ENCODE measurements around the gene KRTAP16-1.

KRTAP16-1 gene

DNA sequence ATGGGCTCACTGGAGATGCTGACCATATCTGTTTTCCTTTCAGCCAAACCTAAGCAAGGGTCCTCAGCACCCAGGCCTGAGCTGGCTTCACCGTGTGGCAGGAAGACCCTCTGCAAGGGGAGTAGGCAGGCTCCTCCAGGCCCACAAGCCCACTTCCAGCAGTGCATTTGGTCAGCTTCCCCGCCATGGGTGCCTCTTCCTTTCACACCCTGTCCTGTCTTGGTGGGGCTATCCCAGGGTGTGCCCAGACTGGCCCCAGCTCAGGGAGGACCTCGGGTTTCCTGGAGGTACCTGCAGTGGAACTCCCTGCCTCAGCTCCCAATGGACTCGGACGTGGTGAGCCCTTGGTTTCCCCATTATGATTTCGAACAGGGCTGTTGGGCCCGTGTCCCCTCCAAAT lies 19.1 kb upstream of the KRTAP16-1 start:
- no peak for DNase-seq

DNA sequence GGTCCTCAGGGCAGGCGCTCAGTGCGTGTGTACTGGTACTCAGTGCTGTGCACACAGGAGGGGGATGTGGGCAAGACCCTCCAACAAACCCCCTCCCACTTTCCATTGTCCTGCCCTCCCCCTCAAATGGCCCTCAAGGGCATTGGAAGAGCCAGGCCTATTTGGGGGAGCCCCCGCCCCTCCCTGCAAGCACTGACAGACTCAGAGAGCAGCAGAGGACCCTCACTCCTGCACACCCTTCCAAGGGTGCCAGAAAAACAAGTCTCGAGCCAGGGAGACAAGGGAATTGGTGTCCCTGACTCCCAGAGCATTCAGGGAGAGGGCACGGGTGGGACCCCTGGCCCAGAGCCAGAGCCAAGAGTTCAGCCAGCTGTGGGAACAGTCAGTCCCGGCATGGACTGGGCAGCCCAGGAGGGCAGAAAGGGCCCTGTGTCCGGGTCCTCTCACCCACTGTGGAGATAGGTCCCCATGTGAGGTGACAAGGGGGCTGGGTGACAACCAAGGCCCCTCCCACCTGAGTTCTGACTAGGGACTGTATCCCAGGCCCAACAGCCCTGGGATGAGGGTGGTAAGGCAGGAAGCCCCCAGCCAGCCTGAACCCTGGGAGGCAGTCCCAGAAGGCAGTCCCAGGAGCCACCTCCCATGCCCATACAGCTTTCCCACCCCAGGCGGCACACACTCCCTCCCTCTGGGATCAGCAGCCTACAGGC lies 18.5 kb upstream of the KRTAP16-1 start:
- DNase-seq, result no peak

DNA sequence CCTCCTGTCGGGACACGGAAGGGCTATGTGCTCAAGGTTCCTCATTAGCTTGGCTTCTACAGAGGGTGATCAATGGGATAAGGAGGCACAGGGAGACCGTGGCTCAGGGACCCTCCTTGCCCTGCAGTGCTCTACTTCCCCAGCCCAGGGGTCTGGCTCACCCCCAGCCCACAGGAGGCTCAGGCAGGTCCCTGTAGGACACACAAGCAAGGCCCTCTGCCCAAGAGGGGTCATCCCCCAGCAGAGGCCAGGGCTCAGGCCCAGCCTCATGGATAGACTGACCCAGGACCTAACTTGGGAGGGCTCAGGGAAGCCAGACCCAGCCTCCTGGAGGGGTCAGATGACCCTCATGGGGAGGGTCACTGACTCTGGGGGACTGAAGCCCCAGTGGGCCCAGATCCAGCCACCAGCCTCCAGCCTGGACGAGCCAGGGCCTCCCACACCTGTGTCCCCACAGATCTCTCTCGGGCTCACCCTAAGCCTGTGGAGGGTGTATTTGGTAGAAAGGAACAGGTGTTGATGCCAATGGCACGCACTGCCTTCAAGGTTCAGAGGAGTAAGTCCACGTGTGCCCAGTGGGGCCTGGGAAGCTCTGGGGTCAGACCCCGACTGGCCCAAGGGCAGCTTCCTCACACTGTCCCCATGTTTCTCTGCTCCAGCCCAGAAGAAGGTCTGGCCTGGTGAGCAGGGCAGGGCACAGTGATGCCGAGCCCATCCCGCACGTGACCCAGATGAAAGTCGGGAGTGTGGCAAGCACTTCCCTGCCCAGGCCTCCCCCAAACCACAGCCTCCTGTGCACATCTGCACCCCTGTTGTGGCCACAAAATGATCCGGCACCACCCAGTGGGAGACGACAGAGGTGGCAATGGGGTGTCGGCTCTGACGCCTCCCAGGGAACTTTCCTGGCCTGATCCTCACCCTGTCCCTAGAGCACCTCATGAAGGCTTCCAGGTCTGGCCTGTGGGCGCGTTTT lies 17.4 kb upstream of the KRTAP16-1 start:
- DNase-seq, result no peak

GRCh38 chr17:41325611-41326010 lies 16.5 kb upstream of the KRTAP16-1 start:
- DNase-seq, result no peak

- no peak for DNase-seq
Measured at GRCh38 chr17:41325126-41325525, 16.0 kb upstream of the KRTAP16-1 start.

DNA sequence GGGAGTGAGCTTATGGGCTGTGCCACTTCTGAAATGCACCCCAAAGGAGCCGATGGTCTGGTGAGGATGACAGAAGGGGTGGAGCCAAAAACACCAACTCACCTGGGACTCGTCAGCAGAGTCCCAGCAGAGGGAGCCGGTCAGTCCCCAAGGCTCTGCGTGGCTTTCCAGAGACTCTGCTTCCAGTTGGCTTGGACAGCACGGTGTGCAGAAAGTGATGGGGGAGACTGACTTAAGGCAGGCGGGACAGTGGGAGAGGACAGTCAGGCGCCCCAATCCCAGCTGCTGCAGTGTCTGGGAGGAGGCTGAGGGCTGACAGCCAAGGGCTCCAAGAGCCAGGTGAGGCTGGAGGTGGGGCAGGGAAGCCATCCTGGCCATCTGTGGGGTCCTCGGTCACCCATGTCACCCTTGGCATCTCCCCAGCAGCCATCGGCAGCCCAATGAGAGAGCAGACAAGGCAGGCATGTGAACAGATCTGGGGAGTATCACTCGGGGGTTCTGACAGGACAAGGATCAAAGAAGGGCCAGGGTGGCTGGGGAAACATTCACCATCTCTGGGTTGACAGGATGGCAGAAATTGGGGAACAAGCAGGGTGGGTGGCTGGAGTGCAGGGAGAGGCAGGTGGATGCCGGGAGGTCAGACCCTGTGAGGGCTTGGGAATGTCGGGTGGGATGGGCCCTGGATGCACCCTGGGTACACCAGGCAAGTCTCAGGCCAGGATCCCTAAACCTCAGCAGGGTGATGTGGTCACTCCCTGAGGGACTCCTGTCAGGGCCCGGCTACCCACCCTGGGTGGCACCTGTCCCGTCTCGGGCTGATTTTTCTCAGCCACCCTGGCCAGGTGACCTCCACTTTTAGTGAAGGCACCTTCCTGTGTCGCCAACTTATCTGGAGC lies 15.3 kb upstream of the KRTAP16-1 start:
- DNase-seq, result no peak

DNA sequence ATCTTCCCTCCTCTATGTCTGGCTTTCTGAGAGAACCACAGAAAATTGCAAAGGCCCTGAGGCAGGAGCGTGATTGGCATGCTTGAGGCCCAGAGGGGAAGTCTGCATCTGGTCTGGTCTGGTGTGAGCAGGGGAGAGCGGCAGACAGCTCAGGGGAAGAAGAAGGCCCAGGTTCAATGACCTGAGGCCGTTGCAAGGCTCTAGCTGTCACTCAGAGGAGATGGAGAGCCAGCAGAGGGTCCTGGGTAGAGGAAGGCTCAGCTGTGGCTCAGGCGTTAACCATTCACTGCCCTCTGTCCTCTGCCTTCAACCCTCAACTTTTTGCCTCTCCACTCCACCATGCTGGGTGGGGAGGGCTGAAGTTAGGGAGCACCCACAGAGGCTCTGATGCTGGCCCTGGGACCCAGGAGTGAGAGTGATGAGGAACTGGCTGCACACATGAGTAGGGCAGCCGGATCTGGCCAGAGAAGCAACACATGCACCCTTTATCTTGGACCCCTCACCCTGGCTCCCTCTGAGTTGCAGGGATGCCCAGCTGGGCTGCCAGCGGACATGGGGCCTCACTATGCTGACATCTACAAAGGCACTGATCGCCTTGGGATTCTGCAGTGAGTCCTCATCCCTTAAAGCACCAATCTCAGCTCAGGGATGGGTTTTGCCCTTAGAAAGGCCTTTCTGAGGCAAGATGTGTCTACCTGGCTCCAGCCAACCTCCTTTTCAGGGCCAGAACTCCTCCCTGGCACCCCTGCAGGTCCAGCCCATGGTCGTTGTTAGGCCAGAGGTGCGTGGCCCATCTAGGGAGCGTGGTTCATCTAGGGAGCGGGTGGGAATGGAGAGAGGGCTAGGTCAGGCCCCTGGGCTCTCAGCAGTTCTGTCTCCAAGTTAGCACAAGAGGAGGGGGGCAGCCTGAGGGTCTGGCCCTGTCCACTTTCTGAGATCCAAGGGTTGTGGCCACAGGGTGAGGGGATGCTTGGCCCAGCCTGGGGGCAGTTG lies 14.1 kb upstream of the KRTAP16-1 start:
- no peak for DNase-seq

- DNase-seq, result peak; percentile 62
Measured at GRCh38 chr17:41322094-41322902, 13.2 kb upstream of the KRTAP16-1 start.

DNA sequence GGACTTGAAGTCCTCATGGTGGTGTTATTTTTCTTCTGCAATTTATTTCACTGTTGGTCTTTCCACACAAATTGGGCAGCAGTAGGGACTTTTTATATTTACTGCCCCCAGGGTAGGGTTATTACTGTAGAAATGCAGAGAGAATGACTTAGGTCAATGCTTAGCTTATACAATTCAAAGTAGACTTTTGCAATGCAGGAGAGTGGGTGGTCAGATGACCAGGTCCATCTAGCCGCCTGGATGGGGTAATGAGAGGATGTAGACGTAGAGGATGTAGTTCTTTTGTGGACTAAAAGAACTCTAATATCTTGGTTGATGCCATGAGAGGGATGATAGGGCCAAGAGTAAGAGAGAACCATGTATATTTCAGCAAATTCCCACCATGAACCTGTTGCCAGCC lies 9.1 kb upstream of the KRTAP16-1 start:
- DNase-seq, result no peak

DNA sequence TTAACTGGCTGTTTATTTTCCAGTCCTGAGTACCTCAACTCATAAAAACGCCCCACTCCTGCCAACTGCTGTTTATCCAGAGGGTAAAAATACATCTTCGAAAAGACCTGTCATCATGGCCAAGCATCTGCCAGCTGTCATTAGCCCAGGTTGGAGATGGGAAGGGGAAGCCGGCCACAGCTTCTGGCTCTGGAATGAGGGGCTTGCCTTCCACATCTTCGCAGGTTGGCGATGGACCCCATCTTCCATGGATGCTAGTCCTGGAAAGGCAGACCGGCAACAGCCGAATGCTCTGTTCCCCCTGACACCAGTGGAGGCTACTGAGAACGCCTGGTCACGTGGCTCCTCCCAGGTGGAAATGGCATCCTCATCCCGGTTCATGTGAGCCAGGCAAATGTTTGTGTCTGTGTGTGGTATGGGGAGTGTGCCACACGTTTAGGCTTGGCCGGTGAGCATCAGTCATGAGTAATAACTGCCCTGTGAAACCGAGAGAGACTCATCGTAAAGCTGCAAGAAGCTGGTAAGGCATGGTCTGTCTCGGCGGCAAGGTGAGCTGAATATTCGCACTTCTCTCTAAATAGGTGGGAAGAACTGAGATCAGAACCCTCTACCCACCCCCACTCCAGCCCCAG lies 6.8 kb upstream of the KRTAP16-1 start:
- DNase-seq, result no peak

DNA sequence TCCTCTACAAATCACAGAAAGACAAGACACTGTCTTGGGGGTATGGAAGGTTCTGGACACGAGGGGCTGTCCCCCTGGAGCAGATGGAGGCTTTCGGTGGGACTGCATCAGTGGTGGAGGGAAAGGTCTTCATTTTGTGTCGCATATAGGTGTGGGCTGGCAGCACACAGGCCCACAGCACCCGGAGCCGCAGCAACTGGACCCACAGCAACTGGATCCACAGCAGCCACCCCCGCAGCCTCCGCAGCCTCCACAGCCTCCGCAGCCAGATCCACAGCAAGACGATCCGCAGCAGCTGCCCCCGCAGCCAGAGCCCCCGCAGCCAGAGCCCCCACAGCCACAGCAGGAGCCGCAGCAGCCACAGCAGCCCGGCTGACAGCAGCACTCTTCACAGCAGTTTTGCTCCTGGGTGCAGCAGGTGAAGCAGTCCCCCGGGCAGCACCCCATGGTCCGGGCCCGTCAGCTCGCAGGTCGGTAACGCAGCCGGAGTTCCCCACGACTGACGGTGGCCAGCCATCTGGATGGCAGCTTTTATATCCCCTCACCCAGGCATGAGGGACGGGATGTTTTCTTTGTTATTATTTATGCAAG lies 6.2 kb upstream of the KRTAP16-1 start, which contains the start of gene KRTAP17-1:
Gene KRTAP17-1, minus strand, starts transcription at position 507 of the 591 bp plus-strand sequence. Its CDS starts 60 bp downstream, at position 447.
- DNase-seq, result no peak

DNA sequence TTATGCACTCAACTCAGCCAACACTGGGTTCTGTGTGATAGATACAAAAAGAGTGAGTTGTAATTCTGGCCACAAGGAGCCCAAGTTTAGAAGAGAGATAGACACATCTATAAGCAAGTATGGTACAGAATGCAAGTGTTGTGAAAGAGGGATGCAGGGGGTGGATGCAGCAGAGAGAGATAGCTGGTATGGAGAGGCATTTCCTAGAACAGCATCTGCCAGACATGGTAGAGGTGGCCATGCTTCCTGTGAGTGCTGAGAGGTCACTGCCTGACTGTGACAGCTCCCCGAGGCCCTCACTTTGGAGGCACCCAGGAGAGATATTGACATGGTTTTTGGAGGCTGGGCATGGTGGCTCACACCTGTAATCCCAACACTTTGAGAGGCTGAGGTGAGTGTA lies 2.0 kb upstream of the KRTAP16-1 start:
- DNase-seq, result no peak

DNA sequence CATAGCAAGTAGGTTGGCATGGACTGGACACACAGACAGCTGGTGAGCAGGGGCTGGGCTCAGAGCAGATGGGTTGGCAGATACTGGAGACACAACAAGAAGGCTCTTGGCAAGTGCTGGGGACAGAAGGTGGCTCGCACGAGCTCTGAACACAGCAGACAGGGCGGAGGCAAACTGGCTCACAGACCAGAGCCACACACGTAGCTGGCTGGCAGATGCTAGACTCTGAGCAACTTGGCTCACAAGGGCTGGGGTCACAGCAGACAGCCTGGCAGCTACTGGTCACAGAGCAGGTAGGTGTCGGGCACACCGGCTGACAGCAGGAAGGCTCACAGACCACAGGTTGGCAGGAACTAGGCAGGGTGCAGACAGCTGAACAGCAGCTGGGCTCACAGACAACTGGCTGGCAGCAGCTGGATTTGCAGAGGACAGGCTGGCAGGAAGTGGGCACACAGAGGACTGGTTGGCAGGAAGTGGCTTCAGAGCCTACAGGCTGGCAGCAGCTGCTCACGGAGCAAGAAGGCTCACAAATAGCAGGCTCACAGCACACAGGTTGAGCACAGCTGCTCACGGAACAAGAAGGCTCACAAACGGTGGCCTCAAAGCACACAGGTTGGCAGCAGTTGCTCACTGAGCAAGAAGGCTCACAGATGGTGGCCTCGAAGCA lies 725 bp downstream of the KRTAP16-1 start:
- DNase-seq, result no peak

- DNase-seq, result no peak
Measured at GRCh38 chr17:41307647-41308046, 1.5 kb downstream of the KRTAP16-1 start.

- DNase-seq, result no peak
Measured at GRCh38 chr17:41304091-41304490, 5.0 kb downstream of the KRTAP16-1 start.

- DNase-seq, result no peak
Measured at GRCh38 chr17:41302981-41303380, 6.1 kb downstream of the KRTAP16-1 start.

DNA sequence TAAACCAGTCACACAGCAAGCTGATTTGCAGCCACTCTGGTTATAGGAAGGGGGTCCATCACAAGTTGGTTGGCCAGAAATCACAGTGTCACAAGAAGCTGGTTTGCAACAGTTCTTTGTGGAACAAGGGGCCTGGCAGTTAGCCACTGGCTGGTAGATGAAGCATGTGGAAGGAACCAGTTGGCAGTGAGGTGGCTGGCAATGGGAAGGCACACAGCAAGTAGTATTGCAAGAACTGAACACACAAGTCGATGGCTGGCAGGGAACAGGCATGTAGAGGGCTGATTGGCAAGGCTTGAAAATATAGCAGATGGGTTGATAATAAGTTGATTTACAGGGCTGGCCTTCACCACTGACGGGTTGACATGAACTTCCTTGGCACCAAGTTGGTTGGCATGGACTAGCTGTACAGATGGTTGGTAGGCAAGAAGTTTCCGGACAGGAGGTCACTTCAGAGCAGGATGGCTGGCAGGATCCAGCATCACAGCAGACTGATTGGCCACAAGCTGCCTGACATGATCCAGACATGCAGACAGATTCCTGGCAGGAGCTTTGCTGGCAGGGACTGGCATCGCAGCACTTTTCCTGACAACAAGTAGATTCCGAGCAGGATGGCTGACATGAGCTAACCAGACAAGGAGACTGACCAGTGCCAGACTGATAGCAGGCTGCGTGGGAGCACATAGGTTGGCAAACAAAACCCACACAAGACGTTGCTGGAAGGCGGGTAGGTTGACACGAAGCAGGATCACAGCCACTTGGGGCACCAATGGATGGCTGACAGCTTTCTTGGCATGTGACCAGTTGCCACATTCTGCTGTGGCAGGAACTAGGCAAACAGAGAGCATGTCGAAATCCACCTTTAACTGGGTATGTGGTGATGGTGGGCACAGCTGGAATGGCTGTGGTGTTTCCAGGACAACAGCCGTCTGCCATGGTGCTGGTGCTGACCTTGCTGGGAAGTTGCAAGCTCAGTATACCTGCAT lies 6.9 kb downstream of the KRTAP16-1 start, which contains the start of gene KRTAP29-1:
Gene KRTAP29-1, minus strand, starts transcription at position 936 of the 986 bp plus-strand sequence. Its CDS starts 0 bp downstream, at position 936.
- no peak for DNase-seq

Data from OCI-M1 (cell line).